ENCODE measurements around the gene UGT1A6.

The UGT1A6 gene

GRCh38 chr2:233822101-233822771 lies 129.5 kb downstream of the UGT1A6 start:
- DNase-seq: no peak
